ENCODE results near the gene CST9L.

GRCh38 chr20:23585449-23585807 lies 17.1 kb upstream of the CST9L start:
- TF ChIP-seq POLR2AphosphoS5 (IDR thresholded peaks at IDR 0.05) (no peak), CTCF (IDR thresholded peaks at IDR 0.05) (no peak), POLR2A (IDR thresholded peaks at IDR 0.05) (no peak), EP300 (IDR thresholded peaks at IDR 0.05) (no peak)
